ENCODE results near the gene LRRK1. TPM values are rescaled to one million over a fixed set of nuclear protein-coding genes. Genes with fewer than 3 reads are reported as not detected.

Gene LRRK1
- total RNA-seq, 1 experiment from 2014 or later = 7.6 TPM

DNA sequence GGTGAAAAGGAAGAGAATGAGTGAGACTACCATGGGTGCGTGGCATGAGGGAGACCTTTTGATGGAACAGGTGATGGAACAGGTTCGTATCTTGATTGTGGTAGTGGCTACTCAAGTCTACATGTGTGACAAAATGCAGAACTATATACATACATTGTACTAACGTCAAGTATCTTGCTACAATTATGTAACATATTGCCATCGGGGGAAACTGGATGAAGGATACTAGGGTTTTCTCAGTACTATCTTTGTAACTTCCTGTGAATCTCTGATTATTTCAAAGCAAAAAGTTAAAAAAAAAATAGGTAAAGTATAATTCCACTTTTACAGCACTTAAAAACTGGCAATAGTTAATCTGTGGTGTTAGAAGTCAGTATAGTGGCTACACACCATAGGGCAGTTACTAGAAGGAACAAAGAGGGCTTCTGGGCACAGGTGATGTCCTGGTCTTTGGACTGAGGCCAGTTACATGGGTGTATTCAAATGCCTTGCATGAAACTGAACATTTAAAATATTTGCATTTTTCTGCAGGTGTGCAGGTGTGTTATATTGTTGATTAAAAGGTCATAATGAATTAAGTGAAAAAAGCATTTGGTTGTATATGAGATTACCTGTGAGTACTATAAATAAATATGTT lies 61.4 kb downstream of the LRRK1 start:
- Mint-ChIP-seq H3K36me3 (peaks cover 5% of the 10 kb centered on the region), H3K9me3 (peaks cover 15% of the 10 kb centered on the region), H3K4me1 (peaks cover 1% of the 10 kb centered on the region), H3K27me3 (ENCODE audit: low read depth) (peaks cover 3% of the 10 kb centered on the region), H3K27ac (no peak overlapping the region), H3K4me3 (no peak overlapping the region)
- ChIA-PET POLR2A (no interaction called here), CTCF (interaction anchor here (0.8 to 6.5 kb wide), 2 partner anchors 27 to 107 kb away, joined by 3 to 49 read pairs; no protein-coding TSS in a partner anchor)
- TF ChIP-seq, protein P1, sequence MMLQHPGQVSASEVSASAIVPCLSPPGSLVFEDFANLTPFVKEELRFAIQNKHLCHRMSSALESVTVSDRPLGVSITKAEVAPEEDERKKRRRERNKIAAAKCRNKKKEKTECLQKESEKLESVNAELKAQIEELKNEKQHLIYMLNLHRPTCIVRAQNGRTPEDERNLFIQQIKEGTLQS (CRISPR knock-in tag; conservative IDR thresholded peaks at IDR 0.05) = no peak
- TF ChIP-seq ZNF423 (CRISPR knock-in tag; IDR thresholded peaks at IDR 0.05) (no peak), ZNF317 (CRISPR knock-in tag; IDR thresholded peaks at IDR 0.05; ENCODE audit: borderline replicate concordance, low read depth) (no peak), MXD4 (CRISPR knock-in tag; IDR thresholded peaks at IDR 0.05; ENCODE audit: borderline replicate concordance) (no peak), SP1 (CRISPR knock-in tag; conservative IDR thresholded peaks at IDR 0.05) (no peak), RORB (CRISPR knock-in tag; IDR thresholded peaks at IDR 0.05) (no peak), ZNF263 (CRISPR knock-in tag; IDR thresholded peaks at IDR 0.05; ENCODE audit: low read depth) (no peak), FOXP1 (CRISPR knock-in tag; IDR thresholded peaks at IDR 0.05; ENCODE audit: borderline replicate concordance) (no peak), ZNF416 (CRISPR knock-in tag; IDR thresholded peaks at IDR 0.05) (no peak), MYBL2 (CRISPR knock-in tag; IDR thresholded peaks at IDR 0.05) (no peak), ZNF396 (CRISPR knock-in tag; IDR thresholded peaks at IDR 0.05; ENCODE audit: borderline replicate concordance) (no peak), NFYB (CRISPR knock-in tag; conservative IDR thresholded peaks at IDR 0.05; ENCODE audit: low read depth) (no peak), NR3C1 (CRISPR knock-in tag; conservative IDR thresholded peaks at IDR 0.05; ENCODE audit: low read depth) (no peak), TEAD1 (CRISPR knock-in tag; IDR thresholded peaks at IDR 0.05) (no peak), NFE2L1 (CRISPR knock-in tag; IDR thresholded peaks at IDR 0.05) (no peak)
- TF ChIP-seq, protein P2, sequence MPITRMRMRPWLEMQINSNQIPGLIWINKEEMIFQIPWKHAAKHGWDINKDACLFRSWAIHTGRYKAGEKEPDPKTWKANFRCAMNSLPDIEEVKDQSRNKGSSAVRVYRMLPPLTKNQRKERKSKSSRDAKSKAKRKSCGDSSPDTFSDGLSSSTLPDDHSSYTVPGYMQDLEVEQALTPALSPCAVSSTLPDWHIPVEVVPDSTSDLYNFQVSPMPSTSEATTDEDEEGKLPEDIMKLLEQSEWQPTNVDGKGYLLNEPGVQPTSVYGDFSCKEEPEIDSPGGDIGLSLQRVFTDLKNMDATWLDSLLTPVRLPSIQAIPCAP (CRISPR knock-in tag; IDR thresholded peaks at IDR 0.05) = no peak
- TF ChIP-seq, protein P3, sequence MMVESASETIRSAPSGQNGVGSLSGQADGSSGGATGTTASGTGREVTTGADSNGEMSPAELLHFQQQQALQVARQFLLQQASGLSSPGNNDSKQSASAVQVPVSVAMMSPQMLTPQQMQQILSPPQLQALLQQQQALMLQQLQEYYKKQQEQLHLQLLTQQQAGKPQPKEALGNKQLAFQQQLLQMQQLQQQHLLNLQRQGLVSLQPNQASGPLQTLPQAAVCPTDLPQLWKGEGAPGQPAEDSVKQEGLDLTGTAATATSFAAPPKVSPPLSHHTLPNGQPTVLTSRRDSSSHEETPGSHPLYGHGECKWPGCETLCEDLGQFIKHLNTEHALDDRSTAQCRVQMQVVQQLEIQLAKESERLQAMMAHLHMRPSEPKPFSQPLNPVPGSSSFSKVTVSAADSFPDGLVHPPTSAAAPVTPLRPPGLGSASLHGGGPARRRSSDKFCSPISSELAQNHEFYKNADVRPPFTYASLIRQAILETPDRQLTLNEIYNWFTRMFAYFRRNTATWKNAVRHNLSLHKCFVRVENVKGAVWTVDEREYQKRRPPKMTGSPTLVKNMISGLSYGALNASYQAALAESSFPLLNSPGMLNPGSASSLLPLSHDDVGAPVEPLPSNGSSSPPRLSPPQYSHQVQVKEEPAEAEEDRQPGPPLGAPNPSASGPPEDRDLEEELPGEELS (CRISPR knock-in tag; IDR thresholded peaks at IDR 0.05) = no peak
- no peak for DNase-seq (ENCODE audit: low spot score)
- no peak for ATAC-seq

DNA sequence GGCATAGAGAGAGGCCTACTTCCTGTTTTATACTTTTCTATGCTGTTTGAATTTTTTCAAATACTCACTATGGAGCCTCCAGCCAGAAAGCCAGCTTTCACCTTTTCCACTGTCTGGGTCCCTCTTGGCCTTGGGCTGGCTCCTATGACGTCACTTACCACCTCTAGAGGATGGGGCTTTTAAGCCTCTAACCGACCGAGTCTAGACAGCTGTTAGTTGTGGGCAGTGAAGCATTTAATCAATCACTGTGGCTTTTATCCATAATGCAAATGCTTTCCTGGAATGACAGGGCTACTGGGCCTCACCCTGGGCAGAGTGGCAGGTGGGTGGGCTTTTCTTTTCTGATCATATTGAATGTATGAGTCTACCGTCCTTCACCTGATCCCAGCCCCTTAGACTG lies 61.9 kb downstream of the LRRK1 start:
- peaks cover 5% of the 10 kb centered on the region for H3K36me3 Mint-ChIP-seq
- no peaks in the 10 kb centered on the region; the same call in none of the 2 replicates for H3K27me3 Mint-ChIP-seq (ENCODE audit: low read depth)
- no peak for DNase-seq (ENCODE audit: low spot score)
- no peak overlapping the region for H3K27ac Mint-ChIP-seq
- H3K4me1 Mint-ChIP-seq = peaks cover 4% of the 10 kb centered on the region
- POLR2A ChIA-PET = no interaction called here
- CTCF ChIA-PET = interaction anchor here (0.8 to 6.5 kb wide), 2 partner anchors 27 to 108 kb away, joined by 3 to 49 read pairs; no protein-coding TSS in a partner anchor
- no peak overlapping the region for H3K4me3 Mint-ChIP-seq
- no peak for ATAC-seq
- H3K9me3 Mint-ChIP-seq = peaks cover 15% of the 10 kb centered on the region
- no peak for TF ChIP-seq ESRRA (CRISPR knock-in tag; IDR thresholded peaks at IDR 0.05; ENCODE audit: borderline replicate concordance)
- TF ChIP-seq, protein P4, sequence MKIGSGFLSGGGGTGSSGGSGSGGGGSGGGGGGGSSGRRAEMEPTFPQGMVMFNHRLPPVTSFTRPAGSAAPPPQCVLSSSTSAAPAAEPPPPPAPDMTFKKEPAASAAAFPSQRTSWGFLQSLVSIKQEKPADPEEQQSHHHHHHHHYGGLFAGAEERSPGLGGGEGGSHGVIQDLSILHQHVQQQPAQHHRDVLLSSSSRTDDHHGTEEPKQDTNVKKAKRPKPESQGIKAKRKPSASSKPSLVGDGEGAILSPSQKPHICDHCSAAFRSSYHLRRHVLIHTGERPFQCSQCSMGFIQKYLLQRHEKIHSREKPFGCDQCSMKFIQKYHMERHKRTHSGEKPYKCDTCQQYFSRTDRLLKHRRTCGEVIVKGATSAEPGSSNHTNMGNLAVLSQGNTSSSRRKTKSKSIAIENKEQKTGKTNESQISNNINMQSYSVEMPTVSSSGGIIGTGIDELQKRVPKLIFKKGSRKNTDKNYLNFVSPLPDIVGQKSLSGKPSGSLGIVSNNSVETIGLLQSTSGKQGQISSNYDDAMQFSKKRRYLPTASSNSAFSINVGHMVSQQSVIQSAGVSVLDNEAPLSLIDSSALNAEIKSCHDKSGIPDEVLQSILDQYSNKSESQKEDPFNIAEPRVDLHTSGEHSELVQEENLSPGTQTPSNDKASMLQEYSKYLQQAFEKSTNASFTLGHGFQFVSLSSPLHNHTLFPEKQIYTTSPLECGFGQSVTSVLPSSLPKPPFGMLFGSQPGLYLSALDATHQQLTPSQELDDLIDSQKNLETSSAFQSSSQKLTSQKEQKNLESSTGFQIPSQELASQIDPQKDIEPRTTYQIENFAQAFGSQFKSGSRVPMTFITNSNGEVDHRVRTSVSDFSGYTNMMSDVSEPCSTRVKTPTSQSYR (CRISPR knock-in tag; IDR thresholded peaks at IDR 0.05) = no peak
- TF ChIP-seq, protein P5, sequence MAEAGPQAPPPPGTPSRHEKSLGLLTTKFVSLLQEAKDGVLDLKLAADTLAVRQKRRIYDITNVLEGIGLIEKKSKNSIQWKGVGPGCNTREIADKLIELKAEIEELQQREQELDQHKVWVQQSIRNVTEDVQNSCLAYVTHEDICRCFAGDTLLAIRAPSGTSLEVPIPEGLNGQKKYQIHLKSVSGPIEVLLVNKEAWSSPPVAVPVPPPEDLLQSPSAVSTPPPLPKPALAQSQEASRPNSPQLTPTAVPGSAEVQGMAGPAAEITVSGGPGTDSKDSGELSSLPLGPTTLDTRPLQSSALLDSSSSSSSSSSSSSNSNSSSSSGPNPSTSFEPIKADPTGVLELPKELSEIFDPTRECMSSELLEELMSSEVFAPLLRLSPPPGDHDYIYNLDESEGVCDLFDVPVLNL (CRISPR knock-in tag; IDR thresholded peaks at IDR 0.05; ENCODE audit: borderline replicate concordance, low read depth) = no peak
- TF ChIP-seq TEAD1 (CRISPR knock-in tag; IDR thresholded peaks at IDR 0.05) = no peak
- TF ChIP-seq, protein P6, sequence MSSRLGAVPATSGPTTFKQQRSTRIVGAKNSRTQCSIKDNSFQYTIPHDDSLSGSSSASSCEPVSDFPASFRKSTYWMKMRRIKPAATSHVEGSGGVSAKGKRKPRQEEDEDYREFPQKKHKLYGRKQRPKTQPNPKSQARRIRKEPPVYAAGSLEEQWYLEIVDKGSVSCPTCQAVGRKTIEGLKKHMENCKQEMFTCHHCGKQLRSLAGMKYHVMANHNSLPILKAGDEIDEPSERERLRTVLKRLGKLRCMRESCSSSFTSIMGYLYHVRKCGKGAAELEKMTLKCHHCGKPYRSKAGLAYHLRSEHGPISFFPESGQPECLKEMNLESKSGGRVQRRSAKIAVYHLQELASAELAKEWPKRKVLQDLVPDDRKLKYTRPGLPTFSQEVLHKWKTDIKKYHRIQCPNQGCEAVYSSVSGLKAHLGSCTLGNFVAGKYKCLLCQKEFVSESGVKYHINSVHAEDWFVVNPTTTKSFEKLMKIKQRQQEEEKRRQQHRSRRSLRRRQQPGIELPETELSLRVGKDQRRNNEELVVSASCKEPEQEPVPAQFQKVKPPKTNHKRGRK (CRISPR knock-in tag; IDR thresholded peaks at IDR 0.05; ENCODE audit: borderline replicate concordance) = no peak
- TF ChIP-seq, protein P7, sequence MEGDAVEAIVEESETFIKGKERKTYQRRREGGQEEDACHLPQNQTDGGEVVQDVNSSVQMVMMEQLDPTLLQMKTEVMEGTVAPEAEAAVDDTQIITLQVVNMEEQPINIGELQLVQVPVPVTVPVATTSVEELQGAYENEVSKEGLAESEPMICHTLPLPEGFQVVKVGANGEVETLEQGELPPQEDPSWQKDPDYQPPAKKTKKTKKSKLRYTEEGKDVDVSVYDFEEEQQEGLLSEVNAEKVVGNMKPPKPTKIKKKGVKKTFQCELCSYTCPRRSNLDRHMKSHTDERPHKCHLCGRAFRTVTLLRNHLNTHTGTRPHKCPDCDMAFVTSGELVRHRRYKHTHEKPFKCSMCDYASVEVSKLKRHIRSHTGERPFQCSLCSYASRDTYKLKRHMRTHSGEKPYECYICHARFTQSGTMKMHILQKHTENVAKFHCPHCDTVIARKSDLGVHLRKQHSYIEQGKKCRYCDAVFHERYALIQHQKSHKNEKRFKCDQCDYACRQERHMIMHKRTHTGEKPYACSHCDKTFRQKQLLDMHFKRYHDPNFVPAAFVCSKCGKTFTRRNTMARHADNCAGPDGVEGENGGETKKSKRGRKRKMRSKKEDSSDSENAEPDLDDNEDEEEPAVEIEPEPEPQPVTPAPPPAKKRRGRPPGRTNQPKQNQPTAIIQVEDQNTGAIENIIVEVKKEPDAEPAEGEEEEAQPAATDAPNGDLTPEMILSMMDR (IDR thresholded peaks at IDR 0.05) = no peak
- no peak for TF ChIP-seq ZNF416 (CRISPR knock-in tag; IDR thresholded peaks at IDR 0.05)
- no peak for TF ChIP-seq NR1H2 (CRISPR knock-in tag; IDR thresholded peaks at IDR 0.05)

Data from WTC11 (cell line).